GM19193 (cell line): ENCODE data around the gene TMEM98.

Experiments used
- POLR2A ChIP-seq: IDR thresholded peaks from 4 replicates; pipeline ENCODE4 v1.6.1; 2011; ENCODE audit not compliant: insufficient read depth, insufficient read length; ENCODE audit errors: extremely low read depth

TMEM98 gene

GRCh38 chr17:32927724-32928585, at the start of gene TMEM98:
TSS of gene TMEM98 (plus strand) at chr17:32928153. CDS start at chr17:32931529, 3,376 bp downstream.
- TF ChIP-seq POLR2A = no peak

DNA sequence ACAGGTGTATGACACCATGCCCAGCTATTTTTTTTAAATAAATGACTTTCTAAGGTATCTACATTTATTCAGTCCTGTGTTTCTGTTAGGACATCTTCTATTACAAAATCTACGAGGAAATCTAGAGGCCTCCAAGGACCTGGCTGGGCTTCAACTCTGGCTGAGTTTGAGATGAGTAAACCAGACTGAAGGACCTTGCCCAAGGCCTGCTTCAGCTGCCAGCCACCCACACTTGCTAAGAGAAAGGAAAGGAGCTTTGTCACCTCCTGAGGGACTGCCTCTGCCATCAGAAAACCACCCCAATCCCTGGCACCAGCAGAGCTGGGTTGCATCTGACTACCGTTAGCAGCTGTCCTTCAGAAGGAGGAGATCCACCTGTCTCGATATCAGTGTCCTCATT, 49.7 kb upstream of the TMEM98 start:
- TF ChIP-seq POLR2A = no peak

- no peak for TF ChIP-seq POLR2A
Observed at GRCh38 chr17:32879134-32879533, 48.8 kb upstream of the TMEM98 start.

DNA sequence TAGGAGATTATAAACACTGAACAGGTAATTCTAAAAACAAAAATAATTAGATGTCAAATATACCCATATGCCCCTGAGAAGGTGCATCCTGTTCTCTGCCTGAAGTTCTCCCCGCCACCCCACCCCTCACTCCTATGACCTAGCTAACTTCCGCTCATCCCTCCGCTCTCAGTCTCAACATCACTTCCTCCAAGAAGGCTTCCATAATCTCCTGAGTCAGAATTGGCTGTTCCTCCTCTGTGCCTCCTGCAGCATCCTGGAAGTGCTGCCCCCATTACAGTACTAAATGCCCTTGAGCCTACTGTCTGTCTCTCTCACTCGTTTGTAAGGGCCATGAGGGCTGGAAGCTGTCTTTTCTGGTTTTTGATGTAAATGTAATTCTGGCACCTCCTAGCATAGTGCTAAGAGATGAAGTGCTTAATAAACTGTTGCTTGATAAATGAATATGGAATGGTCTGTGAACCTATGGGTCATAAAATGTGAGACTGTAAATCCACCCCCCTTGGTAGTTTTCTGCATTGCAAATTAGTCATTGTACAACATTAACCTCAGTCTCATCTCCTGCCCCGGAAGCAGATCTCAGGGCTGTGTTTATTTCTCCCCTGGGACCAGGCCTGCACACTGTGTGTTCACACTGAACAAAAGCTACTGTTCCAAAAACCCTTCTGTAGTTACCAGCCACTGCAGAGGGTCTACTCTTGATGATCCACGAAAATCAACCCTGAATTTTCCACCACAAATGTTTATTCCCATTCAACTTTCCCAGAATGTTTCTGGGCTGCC, 47.1 kb upstream of the TMEM98 start:
- no peak for TF ChIP-seq POLR2A

- no peak for TF ChIP-seq POLR2A
Observed at GRCh38 chr17:32882029-32882428, 45.9 kb upstream of the TMEM98 start.

- TF ChIP-seq POLR2A = no peak
Observed at GRCh38 chr17:32882734-32883133, 45.2 kb upstream of the TMEM98 start.

GRCh38 chr17:32894245-32894644, 33.7 kb upstream of the TMEM98 start:
- no peak for TF ChIP-seq POLR2A

GRCh38 chr17:32896647-32897258, 31.2 kb upstream of the TMEM98 start:
- TF ChIP-seq POLR2A = no peak

DNA sequence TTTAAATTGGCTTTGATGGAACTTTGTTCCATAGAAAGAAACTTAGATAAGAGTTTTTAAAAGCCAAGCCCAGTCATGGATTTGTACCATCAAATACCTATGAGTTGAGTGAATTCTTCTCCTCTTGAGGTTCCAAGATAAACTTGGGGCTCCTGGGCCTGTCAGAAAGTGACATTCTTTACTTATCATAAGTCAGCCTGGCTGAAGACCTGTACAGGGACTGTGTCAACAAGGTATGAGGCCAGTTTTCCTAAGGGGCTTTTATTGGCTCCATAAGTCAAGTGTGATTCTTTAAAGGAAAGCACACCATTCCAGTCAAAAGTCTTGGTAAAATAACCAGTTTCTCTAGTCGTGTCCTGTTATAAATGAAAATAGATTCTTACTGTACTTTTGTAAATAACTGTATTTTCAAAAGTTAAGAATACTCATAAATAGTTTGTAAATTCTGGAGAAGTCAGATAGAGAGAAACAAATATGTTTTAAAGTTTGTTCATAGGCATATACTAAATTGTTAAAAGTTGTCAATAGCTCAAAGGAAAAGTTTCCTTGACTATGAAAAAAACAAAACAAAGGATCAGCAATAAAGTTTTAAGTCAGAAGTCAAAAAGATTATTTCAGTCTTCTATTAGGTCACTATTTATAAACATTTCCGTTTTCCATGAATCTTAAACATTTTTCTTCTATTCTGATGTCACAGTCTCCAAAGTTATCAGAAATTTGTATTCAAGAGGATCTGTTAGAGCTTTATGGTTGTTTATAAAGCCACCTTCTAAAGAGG, 28.5 kb upstream of the TMEM98 start:
- TF ChIP-seq POLR2A = no peak

GRCh38 chr17:32901743-32902142, 26.2 kb upstream of the TMEM98 start:
- TF ChIP-seq POLR2A = no peak

DNA sequence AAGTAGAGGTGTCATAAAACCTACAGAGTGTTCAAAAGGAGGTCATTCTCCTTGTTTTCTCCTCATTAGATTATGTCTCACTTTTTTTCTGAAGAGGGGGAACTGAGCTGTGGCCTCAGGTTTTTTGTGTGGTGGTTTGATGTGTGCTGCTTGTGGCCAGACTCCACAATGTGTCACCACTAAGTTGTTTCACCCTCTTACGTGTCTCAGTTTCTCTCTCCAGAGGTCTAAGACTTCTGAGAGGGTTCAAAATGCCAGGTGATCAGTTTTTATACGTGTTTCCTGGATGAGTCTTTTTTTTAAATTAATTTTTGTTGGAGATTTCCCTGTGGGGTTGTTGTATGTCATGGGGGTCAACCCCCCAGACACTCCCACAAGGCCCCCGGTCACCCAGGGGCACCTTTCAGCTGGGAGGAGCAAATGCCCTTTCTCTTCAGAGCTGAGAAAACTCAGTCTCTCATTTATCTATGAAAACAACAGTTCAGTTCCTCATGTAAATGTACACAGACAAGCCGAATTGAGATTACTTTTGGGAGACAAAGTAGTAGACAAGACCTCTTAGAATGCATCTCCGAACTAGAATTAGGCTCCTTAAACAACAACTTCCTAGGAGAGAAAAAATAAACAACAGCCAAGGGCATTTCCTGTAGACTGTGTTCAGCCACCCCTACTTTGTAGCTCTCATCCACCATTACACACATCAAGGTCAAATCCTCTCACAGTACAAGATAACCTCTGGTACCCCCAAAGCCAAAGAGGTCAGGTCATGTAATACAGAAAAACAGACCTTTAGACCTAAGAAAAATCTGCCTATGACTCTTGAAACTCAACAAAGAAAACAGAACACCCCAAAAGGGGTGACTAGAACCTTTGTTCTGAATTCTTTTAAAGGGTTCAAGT, 23.9 kb upstream of the TMEM98 start:
- no peak for TF ChIP-seq POLR2A

GRCh38 chr17:32904891-32905290, 23.1 kb upstream of the TMEM98 start:
- TF ChIP-seq POLR2A = no peak

DNA sequence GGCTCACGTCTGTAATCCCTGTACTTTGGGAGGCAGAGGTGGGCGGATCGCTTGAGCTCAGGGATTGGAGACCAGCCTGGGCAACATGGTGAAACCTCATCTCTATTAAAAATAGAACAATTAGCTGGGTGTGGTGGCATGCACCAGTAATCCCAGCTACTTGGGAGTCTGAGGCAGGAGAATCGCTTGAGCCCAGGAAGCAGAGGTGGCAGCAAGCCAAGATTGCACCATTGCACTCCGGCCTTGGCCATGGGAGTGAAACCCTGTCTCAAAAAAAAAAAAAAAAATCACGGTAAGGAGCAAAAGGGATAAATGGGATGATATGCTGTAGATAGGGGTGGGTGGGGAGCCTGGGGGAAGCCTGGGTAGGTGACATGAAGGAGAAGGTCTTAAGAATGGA, 20.4 kb upstream of the TMEM98 start:
- TF ChIP-seq POLR2A = no peak

- no peak for TF ChIP-seq POLR2A
Observed at GRCh38 chr17:32909787-32910369, 18.1 kb upstream of the TMEM98 start.

- no peak for TF ChIP-seq POLR2A
Observed at GRCh38 chr17:32910769-32911168, 17.2 kb upstream of the TMEM98 start.
